GM19193 (cell line): ENCODE data around the gene KCNG2.

Source experiments
- POLR2A ChIP-seq: IDR thresholded peaks from 4 replicates; pipeline ENCODE4 v1.6.1; 2011; ENCODE audit not compliant: insufficient read depth, insufficient read length; ENCODE audit errors: extremely low read depth

The KCNG2 gene

DNA sequence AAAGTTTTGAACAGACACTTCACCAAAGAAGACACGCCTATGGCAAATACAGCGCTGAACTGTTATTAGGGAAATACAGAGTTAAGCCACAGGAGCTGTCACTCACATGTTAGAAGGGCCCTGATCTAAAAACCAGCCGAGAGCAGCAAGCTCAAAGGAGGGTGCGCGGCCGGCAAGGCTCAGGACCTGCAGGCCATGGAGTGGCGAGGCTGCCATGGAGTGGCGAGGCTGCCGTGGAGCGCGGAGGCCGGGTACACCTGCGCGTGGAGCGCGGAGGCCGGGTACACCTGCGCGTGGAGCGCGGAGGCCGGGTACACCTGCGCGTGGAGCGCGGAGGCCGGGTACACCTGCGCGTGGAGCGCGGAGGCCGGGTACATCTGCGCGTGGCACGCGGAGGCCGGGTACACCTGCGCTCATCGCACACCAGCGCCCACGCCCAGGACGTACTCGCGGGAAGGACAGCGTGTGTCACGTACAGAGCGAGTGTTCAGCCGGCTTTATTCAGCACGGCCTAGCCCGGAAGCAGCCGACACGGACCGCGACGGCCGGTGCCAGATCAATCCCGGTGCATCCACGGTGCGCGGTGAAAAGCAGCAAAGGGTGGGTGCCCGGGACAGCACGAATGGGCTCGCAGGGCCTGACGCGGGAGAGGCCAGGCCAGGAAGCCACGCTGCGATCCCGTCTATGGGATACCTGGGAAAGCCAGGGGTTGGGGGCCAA is 84.9 kb downstream of the KCNG2 start:
- TF ChIP-seq POLR2A = no peak

DNA sequence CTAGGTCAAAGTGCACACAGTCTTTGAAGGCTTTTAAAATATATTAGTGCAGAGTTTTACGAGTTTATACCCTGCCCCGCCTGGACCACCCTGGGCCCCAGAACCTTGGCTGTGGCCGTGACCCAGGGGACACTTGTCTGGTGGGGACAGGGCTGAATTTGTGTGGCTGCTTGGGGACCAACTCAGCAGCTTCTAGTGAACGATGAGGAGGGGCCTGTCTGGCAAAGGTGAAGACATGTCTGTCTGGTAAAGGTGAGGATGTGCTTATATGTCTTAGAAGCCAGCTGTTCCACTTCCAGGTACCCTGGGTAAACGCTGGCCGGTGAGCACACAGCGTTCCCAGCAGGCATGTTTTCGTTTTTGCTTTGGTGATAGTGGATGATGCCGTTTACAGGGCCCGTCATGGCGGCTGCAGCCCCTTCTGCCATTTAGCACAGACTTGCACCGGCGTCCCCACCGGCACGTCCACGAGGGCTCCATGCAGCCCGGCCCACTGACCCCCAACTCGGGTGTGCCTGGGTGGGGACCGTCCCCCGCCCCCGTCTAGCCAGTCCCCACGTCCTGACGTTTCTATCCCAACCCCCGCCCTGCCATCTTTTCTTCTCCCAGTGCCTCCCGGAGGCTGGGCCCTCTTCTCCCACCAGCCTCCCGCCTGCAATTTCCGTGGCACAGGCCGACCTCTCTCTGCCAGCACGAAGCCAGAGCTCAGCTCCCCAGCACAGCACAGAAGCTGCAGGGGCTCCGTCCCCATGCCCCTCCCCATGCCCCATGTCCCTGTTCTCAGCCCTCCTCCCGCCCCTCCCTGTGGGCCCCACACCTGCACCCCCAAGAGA is 85.9 kb downstream of the KCNG2 start:
- TF ChIP-seq POLR2A = no peak

DNA sequence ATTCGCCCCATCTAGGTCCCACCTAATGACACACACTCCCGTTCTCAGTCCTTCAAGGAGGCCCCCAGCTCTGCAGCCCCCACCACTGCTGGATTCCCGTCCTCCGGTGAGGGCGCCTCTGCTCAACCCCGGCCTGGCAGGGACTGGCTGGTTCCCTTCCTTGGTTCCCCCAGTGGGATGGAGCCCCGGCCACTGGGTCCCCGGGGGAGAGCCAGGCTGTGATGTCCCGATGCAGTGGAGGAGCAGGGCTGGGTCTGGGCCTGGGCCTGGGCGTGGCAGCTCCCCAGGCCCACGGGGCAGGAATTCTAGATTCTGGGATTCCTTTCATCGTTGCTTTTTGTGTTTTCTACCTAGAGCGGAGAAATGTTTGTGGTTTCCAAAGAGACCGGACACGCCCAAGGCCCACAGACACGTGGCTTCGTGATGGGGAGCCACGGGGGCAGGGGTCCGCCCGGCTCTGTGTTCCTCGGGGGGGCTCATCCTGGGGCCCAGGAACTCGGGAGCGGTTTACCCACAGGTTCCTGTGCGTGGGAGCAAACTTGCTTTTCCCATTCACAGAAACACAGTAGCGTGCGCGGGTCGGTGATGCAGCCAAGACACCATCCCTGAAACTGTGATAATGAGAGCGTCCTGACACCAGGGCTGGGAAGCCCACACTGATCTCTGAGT is 86.7 kb downstream of the KCNG2 start:
- TF ChIP-seq POLR2A = no peak

DNA sequence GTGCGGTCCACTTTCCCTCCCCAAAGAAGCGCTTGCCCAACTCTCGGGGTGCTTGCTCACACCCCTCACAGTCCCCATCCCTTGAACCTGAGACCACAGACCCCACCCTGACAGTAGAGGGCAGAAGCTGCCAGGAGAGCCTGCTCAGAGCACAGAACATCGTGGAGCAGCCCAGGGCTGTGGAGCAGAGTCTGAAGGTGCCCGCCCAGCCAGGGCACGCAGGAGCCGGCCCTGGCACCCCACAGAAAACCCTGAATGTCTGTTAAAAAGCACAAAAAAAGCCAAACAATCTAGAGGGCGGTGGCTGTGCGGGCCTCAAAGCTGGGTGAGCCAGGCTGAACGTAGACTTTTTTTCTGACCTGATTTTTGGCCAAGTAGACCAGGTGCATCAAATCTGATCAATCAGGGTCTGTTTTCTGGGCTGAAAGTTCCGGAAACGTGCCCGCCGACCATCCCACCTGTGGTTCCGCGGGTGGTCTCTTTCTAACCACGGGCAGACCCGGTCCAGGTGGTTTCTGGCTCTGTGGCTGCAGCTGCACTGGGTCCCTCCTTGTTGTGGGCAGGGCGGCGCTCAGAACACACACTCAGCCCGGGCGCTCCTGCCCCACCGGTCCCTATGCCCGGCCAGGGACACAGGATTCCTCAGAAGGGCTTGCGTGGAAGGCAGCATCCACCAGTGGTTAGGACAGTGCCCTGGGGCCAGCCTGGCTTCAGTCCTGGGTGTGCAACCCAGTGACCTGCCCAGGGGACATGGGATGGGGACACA is 87.4 kb downstream of the KCNG2 start:
- TF ChIP-seq POLR2A = no peak

DNA sequence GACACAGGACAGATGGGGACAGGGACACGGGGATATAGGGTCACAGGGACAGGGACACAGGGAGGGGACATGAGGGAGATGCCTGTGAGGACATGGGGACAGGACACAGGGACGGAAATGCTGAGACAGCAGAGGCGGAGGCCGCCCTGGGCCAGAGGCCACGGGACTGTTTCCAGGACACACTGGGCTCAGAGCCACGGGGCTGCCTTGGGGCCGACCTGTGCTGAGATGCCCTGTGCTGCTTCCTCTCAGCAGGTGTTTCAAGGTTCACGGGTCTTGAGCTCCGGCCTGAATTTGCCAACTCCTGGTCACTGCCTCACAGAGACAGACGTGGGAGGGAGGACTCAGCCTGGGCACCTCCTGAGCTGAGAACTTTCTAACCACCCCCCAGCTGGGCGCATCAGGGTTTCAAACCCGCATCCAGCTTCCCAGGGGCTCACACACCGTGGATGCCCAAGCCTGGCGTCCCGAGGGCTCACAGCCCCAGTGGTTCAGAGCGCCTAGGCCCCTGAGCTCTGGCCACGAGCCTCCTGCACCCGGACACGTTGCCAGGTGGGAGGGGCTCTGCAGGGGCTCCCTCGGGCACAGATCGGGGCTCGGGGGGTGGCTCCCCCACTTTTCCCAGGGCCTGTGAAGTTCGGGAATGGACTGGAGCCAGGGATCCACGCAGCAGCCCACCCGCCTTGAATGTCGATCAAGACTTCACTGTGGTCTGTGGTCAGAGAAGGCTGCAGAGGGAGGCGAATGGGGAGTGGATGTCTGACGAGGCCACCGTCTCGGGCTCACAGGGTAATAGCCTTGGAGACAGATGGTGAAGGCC is 89.7 kb downstream of the KCNG2 start:
- TF ChIP-seq POLR2A = no peak

DNA sequence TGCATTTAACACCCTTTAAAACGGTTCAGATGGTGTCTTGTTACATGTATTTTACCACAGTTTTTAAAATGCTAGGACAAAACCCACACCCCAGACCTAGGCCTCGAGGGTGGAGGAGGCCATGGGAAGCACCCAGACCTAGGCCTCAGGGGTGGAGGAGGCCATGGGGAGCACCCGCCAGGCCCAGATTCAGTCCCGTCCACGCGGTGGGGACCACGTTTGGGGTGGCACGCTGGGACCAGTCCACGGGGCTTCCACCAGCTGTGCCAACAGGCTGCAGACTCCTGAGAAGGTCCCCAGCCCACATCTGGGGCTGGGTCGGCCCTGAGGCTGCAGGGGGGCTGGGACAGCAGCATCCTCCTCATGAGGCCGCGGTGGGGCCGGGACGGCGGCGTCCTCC is 90.3 kb downstream of the KCNG2 start:
- no peak for TF ChIP-seq POLR2A

DNA sequence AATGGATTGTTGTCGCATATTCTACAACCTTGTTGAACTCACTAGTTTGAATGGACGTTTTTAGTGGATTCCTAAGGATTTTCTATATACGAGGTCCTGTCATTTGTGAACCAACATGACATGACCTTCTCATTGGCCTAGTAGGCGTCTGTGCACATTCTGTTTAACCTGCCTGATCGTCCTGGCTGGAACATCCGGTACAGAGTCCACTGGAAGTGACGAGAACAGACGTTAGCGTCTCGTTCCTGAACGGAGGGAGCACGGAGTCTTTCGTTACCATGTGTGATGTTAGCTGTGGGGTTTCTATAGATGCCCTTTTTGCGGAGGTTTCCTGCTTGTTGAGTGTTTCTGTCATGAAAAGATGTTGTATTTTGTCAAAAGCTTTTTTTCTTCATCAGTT is 91.8 kb downstream of the KCNG2 start:
- no peak for TF ChIP-seq POLR2A

DNA sequence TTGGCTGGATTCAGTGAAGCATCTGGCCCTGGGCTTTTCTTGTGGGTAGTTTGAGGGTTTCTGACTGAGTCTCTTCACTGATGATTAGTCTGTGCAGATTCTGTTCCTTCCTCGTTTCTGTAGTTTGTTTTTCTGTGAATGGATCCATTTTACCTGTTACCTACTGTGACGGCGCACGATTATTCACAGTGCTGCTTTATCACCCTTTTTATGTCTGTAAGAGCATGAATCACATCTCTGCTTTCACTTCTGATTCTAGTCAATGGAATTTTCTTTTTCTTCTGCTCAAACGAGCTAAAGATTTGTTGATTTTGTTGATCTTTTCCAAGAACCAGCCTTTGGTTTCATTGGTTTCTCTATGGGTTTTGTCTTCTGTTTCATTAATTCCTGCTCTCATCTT is 92.9 kb downstream of the KCNG2 start:
- no peak for TF ChIP-seq POLR2A

DNA sequence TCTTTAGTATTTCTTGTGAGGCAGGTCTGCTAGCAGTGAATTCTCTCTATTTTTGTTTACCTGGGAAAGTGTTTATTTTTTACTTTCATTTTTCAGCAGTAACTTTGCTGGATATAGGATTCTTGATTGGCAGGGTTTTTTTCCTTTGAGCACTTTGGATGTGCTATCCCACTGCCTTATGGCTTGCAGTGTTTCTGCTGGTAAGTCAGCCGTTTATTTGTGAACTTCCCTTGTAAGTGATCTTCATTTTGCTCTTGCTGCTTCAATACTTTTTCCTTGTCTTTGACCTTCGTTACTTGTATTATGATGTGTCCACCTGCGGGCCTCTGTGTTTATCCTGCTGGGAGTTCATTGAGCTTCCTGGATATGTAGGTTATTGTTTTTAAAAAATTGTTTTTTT is 99.0 kb downstream of the KCNG2 start:
- no peak for TF ChIP-seq POLR2A

DNA sequence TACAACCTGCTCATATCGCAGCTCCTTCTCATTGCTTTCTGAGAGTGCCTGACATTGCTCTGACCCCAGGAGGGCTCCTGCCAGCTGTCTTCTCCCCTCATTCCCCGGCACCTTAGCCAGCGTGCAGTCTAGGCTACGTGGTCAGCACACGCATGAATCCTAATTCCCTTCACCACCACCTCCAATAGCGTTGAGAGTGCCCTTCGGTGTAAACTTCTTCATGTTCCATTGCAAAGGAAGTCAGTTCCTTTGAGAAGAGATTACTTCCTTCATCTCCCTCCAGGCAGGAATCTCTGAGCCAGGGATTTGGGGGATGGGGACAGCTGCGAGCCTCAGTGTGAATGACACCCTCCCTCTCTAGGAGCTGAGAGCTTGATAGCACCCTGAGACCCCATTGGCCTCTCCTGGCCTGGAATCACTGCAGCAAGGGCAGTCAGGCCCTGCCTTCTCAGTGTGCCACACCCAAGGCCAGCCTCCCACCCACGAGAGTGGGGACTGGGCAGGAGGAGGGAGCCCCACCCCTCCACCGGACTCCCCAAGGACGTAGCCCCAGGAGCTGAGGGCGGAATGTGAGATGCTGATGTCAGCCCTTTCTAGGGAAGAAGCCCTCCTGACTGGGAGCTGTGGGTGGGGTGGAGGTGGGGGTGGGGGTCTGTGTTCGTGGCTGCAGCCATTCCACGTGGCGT is 100.3 kb downstream of the KCNG2 start:
- no peak for TF ChIP-seq POLR2A

DNA sequence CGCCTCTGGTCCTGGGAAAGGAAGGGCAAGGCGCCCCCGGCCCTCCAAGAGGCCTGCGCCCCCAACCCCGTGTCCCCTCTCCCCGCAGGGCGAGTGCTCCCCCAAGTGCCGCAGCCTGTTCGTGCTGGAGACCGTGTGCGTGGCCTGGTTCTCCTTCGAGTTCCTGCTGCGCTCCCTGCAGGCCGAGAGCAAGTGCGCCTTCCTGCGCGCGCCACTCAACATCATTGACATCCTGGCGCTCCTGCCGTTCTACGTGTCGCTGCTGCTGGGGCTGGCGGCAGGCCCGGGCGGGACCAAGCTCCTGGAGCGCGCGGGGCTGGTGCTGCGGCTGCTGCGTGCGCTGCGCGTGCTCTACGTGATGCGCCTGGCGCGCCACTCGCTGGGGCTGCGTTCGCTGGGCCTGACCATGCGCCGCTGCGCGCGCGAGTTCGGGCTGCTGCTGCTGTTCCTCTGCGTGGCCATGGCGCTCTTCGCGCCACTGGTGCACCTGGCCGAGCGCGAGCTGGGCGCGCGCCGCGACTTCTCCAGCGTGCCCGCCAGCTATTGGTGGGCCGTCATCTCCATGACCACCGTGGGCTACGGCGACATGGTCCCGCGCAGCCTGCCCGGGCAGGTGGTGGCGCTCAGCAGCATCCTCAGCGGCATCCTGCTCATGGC is 101.3 kb downstream of the KCNG2 start:
- no peak for TF ChIP-seq POLR2A

DNA sequence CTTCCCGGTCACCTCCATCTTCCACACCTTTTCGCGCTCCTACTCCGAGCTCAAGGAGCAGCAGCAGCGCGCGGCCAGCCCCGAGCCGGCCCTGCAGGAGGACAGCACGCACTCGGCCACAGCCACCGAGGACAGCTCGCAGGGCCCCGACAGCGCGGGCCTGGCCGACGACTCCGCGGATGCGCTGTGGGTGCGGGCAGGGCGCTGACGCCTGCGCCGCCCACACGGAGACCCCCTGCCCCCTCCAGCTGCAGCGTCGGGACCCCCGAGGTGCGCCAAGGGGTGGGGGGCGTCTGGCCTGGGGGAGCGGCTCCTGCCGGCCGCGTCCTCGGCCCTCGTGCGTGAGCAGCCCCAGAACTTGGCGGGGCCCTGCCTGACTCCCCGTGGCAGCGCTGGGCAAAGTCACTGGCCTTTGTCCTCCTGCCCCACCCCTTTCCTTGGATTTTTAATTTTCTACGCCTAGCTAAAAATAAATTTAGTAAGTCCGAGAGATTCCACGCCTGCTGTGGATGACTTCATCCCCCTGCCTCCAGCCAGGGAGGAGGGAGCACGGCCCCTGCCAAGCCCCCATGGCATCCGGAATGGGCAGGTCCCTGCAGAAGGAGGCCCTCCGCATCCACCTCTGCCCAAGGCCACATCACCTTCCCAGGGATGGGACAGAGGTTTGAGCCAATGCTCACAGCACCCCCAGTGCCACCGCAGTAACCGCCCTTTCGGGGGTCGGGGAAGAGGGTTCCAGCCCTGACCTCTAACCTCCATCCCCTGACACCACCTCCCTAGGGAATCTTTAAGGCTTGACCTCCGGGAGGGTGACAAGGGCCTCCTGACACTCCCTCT is 102.1 kb downstream of the KCNG2 start:
- TF ChIP-seq POLR2A = no peak

DNA sequence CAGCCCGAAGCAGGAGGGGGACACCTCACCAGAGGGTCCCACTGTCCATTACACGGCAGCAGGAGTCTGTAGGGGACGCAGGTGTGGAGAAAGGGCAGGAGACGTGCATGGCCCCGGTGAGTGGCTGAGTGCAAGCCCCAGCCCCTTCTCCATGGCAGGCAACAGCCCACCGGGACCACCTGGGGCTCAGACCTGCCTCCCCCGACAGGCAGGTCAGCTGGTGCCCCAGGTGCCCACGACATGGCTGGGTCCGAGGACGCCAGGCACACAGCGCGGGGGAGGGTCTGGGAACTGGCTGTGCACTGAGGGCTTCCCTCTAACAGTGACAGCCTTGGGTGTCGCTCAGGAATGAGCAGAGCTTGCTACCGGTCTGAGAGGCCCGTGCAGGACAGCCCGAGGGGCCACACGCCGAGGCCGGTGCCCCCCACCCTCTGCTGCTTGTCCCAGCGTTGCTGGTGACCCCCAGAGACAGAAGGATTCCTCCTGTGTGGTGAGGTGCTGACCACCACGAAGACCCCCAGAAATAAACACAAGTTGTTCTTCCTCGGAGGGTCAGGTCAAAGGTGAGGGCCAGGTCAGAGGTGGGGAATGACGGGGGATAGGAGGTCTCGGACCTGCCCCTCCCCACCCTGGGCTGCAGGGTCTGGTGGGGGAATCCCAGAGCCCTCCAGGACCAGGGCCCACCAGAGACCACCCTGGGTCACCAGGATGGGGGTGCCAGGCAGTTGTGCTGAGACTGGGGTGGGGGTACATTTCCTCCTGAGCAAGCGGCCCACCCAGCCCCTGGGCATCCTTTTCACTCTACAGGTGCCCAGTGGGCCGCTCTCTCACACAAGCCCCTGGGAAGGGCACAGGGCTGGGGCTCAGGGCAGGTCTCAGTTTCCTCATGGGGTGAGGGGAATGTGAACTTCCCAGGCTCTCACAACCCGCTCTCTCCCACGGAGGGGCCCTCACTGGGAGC is 103.2 kb downstream of the KCNG2 start:
- no peak for TF ChIP-seq POLR2A
